GM19193 (cell line): ENCODE results near the gene FCN3.

Source experiments
- POLR2A ChIP-seq: IDR thresholded peaks from 4 replicates; pipeline ENCODE4 v1.6.1; 2011; ENCODE audit not compliant: insufficient read depth, insufficient read length; ENCODE audit errors: extremely low read depth

The FCN3 gene

DNA sequence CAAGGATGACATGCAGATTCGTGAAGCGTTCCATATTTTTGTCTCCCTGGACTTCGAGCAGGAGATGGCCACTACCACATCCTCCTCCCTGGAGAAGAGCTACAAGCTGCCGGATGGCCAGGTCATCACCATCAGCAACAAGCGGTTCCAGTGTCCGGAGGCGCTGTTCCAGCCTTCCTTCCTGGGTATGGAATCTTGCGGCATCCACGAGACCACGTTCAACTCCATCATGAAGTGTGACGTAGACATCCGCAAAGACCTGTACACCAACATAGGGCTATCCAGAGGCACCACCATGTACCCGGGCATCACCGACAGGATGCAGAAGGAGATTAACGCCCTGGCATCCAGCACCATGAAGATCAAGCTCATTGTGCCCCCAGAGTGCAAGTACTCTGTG, 49.3 kb downstream of the FCN3 start:
- TF ChIP-seq POLR2A = no peak

DNA sequence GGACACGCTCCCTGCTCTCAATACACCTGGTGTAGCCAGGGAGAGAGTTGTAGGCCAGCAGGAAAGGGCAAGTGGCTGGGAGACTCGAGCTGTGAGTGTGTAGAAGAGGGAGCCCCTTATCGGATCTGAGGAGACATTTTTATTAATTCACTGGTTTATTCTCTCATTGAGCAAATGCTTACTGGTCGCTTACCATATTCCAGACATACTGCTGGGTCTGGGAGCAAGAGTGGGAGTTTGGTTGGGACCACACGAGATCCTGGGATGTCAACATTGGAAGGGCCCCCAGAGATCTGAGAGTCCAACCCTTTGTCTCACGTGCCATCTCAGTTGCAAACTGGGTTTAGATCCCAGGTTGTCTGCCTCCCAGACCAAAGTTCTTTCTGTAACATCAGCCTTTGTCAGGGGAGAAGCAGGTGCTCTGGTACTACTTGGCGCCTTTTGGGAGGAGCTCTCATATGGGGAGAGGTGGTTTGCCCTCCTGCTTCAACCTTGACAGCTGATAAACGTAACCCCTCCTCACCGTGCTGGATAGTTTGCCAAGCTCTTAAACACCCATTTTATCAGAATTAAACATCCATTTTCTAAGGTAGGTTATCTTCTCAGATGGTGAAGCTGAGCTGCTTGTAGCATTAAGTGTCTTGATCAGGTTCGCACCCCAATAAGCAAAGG, 51.9 kb downstream of the FCN3 start:
- TF ChIP-seq POLR2A = no peak

DNA sequence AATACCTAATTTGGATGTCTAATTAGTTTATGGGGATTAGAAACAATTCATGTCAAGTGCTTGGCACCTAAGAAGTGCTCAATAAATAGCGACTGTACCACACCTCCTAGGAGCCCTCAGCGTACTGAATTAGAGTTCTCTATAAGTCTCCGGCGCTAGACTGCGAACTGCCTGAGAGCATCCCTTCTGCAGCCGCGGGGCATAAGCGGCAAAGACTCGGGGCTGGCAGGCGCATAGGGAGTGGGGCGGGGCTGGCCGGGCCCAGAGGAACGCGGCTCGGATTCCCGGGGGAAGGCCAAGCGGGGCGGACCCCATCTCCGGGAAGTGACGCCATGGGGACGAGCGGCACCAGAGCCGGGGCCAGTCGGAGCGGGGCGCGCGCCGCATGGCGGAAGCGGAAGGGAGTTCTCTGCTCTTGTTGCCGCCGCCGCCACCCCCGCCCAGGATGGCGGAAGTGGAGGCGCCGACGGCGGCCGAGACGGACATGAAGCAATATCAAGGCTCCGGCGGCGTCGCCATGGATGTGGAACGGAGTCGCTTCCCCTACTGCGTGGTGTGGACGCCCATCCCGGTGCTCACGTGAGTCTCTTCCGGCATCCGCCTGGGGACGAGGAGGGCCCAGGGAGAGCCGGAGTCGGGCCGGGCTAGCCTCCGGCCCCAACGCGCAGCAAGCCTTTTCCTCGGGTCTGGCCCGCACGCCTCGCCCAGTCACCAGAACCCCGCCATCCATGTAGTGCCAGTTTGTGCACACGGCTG, 52.6 kb downstream of the FCN3 start, which contains the start of gene TMEM222:
TMEM222 (plus strand) TSS at position 351 of the 756 bp plus-strand sequence; CDS start at position 386, 35 bp downstream.
- peak; percentile 85 for TF ChIP-seq POLR2A
